Measurements from ENCODE around the gene C5orf15. TPM values are rescaled to one million over a fixed set of nuclear protein-coding genes. Genes with fewer than 3 reads are reported as not detected.

Gene C5orf15
- total and polyA plus RNA-seq, 9 of the 15 experiments (the other 6 are each of a cell fraction or from before 2014, with no cell fraction given): 23.3 to 50.7 (median 35.5) TPM

- TF ChIP-seq NFE2 (IDR thresholded peaks at IDR 0.05; ENCODE audit: low read depth): no peak
- TF ChIP-seq ATF2 (CRISPR knock-in tag; IDR thresholded peaks at IDR 0.05): no peak
- no peak for TF ChIP-seq MEF2D (tag; conservative IDR thresholded peaks at IDR 0.05; ENCODE audit: low read depth)
- 0 out of 2 replicates have a peak, but pooled peaks have one; percentile 12 for TF ChIP-seq MBD2 (IDR thresholded peaks at IDR 0.05; ENCODE audit: borderline replicate concordance, low read depth)
- no peak for TF ChIP-seq HCFC1 (IDR thresholded peaks at IDR 0.05; ENCODE audit: low read depth, low read length)
These were observed 1.4 kb upstream of the C5orf15 start (continued) for GRCh38 chr5:133969654-133970324.

- Histone ChIP-seq H3K27ac (ENCODE audit: extremely low read depth, low read depth, low read length) (peak overlapping the region; percentile 87), H3K27me3 (ENCODE audit: control insufficient read depth in 2 of 2, insufficient read depth in 2 of 2, low read length in 2 of 2) (no peaks in the 10 kb centered on the region), H3K9ac (ENCODE audit: insufficient read depth in 1 of 2, low read depth in 2 of 2, low read length in 2 of 2) (peak overlapping the region; percentile 92 to 96), H3K4me1 (replicated peaks in 1 of 2; ENCODE audit: control insufficient read depth in 2 of 2, insufficient read depth in 2 of 2, low read length in 2 of 2) (peaks cover 7 to 18% of the 10 kb centered on the region in 2 experiments), H4K20me1 (replicated peaks; ENCODE audit: control insufficient read depth, insufficient read depth, low read length) (no peaks in the 10 kb centered on the region), H3K9me3 (replicated peaks; ENCODE audit: control insufficient read depth, insufficient read depth, low read depth, low read length) (no peaks in the 10 kb centered on the region), H3K4me2 (ENCODE audit: insufficient read depth, low read length) (peak overlapping the region; percentile 95), H2AFZ (ENCODE audit: low read depth, low read length) (peak overlapping the region; percentile 96), H3K79me2 (ENCODE audit: control insufficient read depth, insufficient read depth, low read length) (peaks cover 60% of the 10 kb centered on the region), H3K36me3 (ENCODE audit: control insufficient read depth, insufficient read depth, low read length) (peaks cover 22% of the 10 kb centered on the region; the same call in 2 of the 3 replicates), H3K9me1 (ENCODE audit: control insufficient read depth, insufficient read depth, low read length) (no peaks in the 10 kb centered on the region), H3K4me3 (peak overlapping the region; percentile 96)
- peak; percentile 64 for ATAC-seq
- no TSS peak for BruUV-seq (replicated peaks)
- POLR2A ChIA-PET: interaction anchor here (0.6 kb wide), 2 partner anchors 38 to 521 kb away, joined by 3 read pairs; no protein-coding TSS in a partner anchor
- intact Hi-C loops (cut with micrococcal nuclease) (no loop called here), in situ Hi-C loops (cut with MboI) (no loop called here)
- 0% methylated on average over 12 of the region's 12 CpGs for WGBS (ENCODE audit: insufficient coverage, low coverage, missing lambda C conversion rate)
- FAIRE-seq: no peak
- CTCF ChIA-PET (ENCODE audit: low intra/inter-chr PET ratio): no interaction called here
- peak in 2 of 4 experiments; percentile 42 to 43 for DNase-seq (ENCODE audit: extremely low read depth in 1 of 4, low spot score in 3 of 4)
- TF ChIP-seq PRDM10 (IDR thresholded peaks at IDR 0.05; ENCODE audit: partially characterized antibody): peak; percentile 90
- TF ChIP-seq PRMT5 (CRISPR knock-in tag; IDR thresholded peaks at IDR 0.05): 0 out of 2 replicates have a peak, but pooled peaks have one; percentile 34
- no peak for TF ChIP-seq ZNF780A (CRISPR knock-in tag; IDR thresholded peaks at IDR 0.05)
- no peak for TF ChIP-seq CLOCK (CRISPR knock-in tag; IDR thresholded peaks at IDR 0.05; ENCODE audit: borderline replicate concordance)
- TF ChIP-seq CREB3L1 (IDR thresholded peaks at IDR 0.05; ENCODE audit: borderline replicate concordance, low read depth): no peak
These were observed 674 bp downstream of the C5orf15 start for GRCh38 chr5:133967698-133968203.

Measured in K562 (cell line).